ENCODE data around the gene STS.
"Not testable (repeated sequence)": the region's sequence is repeated elsewhere in the genome, so short reads cannot be mapped to it uniquely, and the experiment has no call there.

The STS gene

DNA sequence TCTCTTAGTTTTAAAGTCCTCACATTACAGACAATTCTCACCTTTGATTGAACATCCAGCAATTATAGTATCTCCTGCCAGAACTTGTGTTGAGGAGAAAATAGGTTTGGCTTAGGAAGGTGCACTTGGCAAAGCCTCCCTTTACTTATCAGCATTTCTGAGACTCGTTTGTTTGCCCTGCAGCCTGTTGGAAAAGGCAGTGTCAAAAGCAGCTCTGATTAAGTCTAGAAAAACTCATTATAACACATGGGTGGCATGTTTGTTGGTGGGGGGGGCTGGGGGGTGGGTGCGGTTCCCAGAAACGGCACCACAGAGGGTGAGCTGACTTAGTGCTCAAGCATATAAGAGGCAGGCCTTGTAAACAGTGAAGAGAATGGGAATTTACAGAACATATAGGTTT lies 22.1 kb downstream of the STS start:
- no peak overlapping the region for H3K4me3 ChIP-seq (replicated peaks; ENCODE audit: low read depth, low read length)
- DNase-seq (ENCODE audit: low read depth) = no peak
- no peak for TF ChIP-seq CTCF (IDR thresholded peaks at IDR 0.05; ENCODE audit: low read length, missing control alignments)

DNA sequence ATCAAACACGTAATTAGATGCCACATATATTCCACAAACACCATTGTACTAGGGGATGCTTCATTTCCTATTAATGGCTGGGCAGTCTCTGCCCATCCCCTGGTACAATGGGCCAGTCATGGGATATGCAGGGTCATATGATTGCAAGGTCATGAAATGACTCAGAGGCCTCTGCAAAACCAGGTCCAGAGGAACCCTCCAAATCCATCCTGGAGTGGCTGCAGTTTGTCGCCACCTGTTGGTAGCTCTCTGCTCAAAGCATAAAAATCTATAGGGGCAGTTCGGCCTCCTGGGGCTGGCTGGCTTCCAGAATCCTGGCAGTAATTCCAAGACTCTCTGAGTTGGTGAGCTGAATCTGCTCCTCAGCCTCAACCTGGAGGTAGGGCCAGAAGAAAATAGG lies 23.4 kb downstream of the STS start:
- H3K4me3 ChIP-seq (replicated peaks; ENCODE audit: low read depth, low read length) = no peak overlapping the region
- TF ChIP-seq CTCF (IDR thresholded peaks at IDR 0.05; ENCODE audit: low read length, missing control alignments) = peak; percentile 16
- peak; percentile 27 for DNase-seq (ENCODE audit: low read depth)

DNA sequence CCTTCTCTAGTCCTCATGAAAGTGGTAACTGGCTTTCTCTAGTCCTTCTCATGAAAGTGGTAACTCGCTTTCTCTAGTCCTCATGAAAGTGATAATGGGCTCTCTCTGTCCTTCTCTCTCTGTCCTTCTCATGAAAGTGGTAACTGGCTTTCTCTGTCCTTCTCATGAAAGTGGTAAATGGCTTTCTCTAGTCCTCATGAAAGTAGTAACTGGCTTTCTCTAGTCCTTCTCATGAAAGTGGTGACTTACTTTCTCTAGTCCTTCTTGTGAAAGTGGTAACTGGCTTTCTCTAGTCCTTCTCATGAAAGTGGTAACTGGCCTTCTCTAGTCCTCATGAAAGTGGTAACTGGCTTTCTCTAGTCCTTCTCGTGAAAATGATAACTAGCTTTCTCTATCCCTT lies 31.3 kb downstream of the STS start:
- not testable (repeated sequence) for H3K4me3 ChIP-seq (replicated peaks; ENCODE audit: low read depth, low read length)

GRCh38 chrX:7179446-7179845 lies 31.9 kb downstream of the STS start:
- H3K4me3 ChIP-seq (replicated peaks; ENCODE audit: low read depth, low read length) = no peak overlapping the region
- no peak for TF ChIP-seq CTCF (IDR thresholded peaks at IDR 0.05; ENCODE audit: low read length, missing control alignments)
- DNase-seq (ENCODE audit: low read depth) = no peak

More for the DNA sequence above, 31.3 kb downstream of the STS start:
- DNase-seq (ENCODE audit: low read depth) = not testable (repeated sequence)

GRCh38 chrX:7184816-7185215 lies 37.3 kb downstream of the STS start:
- TF ChIP-seq CTCF (IDR thresholded peaks at IDR 0.05; ENCODE audit: low read length, missing control alignments) = no peak
- no peak overlapping the region for H3K4me3 ChIP-seq (replicated peaks; ENCODE audit: low read depth, low read length)
- no peak for DNase-seq (ENCODE audit: low read depth)

GRCh38 chrX:7188672-7189071 lies 41.2 kb downstream of the STS start:
- no peak overlapping the region for H3K4me3 ChIP-seq (replicated peaks; ENCODE audit: low read depth, low read length)
- DNase-seq (ENCODE audit: low read depth) = no peak
- TF ChIP-seq CTCF (IDR thresholded peaks at IDR 0.05; ENCODE audit: low read length, missing control alignments) = no peak

DNA sequence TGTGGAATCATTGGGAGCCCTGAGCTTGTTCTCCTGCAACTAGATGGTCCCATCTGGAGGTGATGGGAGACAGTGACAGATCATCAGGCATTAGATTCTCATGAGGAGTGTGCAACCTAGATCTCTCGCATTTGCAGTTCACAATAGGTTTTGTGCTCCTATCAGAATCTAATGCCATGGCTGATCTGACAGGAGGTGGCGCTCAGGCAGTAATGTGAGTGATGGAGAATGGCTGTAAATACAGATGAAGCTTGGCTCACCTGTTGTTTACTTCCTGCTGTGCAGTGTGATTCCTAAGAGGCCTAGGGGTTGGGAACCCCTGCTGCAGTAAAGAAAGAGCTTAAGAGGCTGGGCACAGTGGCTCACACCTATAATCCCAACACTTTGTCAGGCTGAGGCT lies 42.6 kb downstream of the STS start:
- DNase-seq (ENCODE audit: low read depth) = no peak
- no peak for TF ChIP-seq CTCF (IDR thresholded peaks at IDR 0.05; ENCODE audit: low read length, missing control alignments)
- no peak overlapping the region for H3K4me3 ChIP-seq (replicated peaks; ENCODE audit: low read depth, low read length)

GRCh38 chrX:7191681-7192110 lies 44.2 kb downstream of the STS start:
- H3K4me3 ChIP-seq (replicated peaks; ENCODE audit: low read depth, low read length) = no peak overlapping the region
- TF ChIP-seq CTCF (IDR thresholded peaks at IDR 0.05; ENCODE audit: low read length, missing control alignments) = no peak
- no peak for DNase-seq (ENCODE audit: low read depth)
